Nephron (organoid): Measurements from ENCODE around the gene CEP170B.
"Not testable (repeated sequence)": the region's sequence is repeated elsewhere in the genome, so short reads cannot be mapped to it uniquely, and the experiment has no call there.

Source experiments
- H3K27ac Mint-ChIP-seq, 3 experiments: 2 replicates each; pipeline ENCODE4 v1.8.0; 2020; ENCODE audit warnings: mixed read lengths in 3 of 3, mild to moderate bottlenecking in 2 of 3, moderate library complexity in 1 of 3
- H3K27me3 Mint-ChIP-seq: 2 replicates; pipeline ENCODE4 v1.8.0; 2021; ENCODE audit warnings: low read depth, mild to moderate bottlenecking, moderate library complexity, mixed read lengths
- H3K36me3 Mint-ChIP-seq: 2 replicates; pipeline ENCODE4 v1.8.0; 2020; ENCODE audit warnings: low read depth, mixed read lengths
- H3K4me1 Mint-ChIP-seq: 2 replicates; pipeline ENCODE4 v1.8.0; 2020; ENCODE audit warnings: mixed read lengths
- H3K4me3 Mint-ChIP-seq, 3 experiments: 2 replicates each; pipeline ENCODE4 v1.8.0; 2020; ENCODE audit warnings: mild to moderate bottlenecking in 3 of 3, mixed read lengths in 3 of 3, moderate library complexity in 2 of 3
- H3K9me3 Mint-ChIP-seq: 2 replicates; pipeline ENCODE4 v1.8.0; 2020; ENCODE audit warnings: mixed read lengths
- TF ChIP-seq, protein P1 (sequence below), 3 experiments: fragments of 200-600 bp; sonication (generic); IDR thresholded peaks; one replicate each; pipeline ENCODE4 v1.5.0; 2021; ENCODE audit warnings: antibody characterized with exemption in 3 of 3; ENCODE audit not compliant: unreplicated experiment in 3 of 3

CEP170B gene

DNA sequence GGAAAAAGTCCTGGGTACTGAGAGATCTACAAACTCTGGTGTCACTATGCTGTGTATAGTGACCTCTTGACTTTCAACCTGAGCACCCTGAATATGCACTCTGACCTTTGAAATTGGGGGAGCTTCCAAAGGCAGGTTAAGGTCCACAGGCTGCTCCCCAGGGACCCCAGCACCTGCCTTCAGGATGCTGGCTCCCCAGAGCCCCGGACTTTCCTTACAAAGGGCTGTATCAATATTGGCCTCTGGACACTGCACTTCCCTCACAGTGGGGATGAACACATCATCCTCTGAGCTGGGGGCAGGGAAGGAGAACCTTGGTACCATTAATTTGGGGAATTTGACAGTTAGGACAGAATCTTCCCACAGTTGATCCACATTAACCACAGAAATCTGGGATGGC is 73.9 kb downstream of the CEP170B start:
- TF ChIP-seq, protein P1, sequence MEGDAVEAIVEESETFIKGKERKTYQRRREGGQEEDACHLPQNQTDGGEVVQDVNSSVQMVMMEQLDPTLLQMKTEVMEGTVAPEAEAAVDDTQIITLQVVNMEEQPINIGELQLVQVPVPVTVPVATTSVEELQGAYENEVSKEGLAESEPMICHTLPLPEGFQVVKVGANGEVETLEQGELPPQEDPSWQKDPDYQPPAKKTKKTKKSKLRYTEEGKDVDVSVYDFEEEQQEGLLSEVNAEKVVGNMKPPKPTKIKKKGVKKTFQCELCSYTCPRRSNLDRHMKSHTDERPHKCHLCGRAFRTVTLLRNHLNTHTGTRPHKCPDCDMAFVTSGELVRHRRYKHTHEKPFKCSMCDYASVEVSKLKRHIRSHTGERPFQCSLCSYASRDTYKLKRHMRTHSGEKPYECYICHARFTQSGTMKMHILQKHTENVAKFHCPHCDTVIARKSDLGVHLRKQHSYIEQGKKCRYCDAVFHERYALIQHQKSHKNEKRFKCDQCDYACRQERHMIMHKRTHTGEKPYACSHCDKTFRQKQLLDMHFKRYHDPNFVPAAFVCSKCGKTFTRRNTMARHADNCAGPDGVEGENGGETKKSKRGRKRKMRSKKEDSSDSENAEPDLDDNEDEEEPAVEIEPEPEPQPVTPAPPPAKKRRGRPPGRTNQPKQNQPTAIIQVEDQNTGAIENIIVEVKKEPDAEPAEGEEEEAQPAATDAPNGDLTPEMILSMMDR (IDR thresholded peaks at IDR 0.05; ENCODE audit: unreplicated experiment in 3 of 3) = no peak
- Mint-ChIP-seq H3K27me3 (peaks cover 47% of the 10 kb centered on the region), H3K9me3 (no peaks in the 10 kb centered on the region), H3K27ac (no peak overlapping the region), H3K4me3 (no peak overlapping the region), H3K36me3 (no peaks in the 10 kb centered on the region), H3K4me1 (peaks cover 7% of the 10 kb centered on the region)

DNA sequence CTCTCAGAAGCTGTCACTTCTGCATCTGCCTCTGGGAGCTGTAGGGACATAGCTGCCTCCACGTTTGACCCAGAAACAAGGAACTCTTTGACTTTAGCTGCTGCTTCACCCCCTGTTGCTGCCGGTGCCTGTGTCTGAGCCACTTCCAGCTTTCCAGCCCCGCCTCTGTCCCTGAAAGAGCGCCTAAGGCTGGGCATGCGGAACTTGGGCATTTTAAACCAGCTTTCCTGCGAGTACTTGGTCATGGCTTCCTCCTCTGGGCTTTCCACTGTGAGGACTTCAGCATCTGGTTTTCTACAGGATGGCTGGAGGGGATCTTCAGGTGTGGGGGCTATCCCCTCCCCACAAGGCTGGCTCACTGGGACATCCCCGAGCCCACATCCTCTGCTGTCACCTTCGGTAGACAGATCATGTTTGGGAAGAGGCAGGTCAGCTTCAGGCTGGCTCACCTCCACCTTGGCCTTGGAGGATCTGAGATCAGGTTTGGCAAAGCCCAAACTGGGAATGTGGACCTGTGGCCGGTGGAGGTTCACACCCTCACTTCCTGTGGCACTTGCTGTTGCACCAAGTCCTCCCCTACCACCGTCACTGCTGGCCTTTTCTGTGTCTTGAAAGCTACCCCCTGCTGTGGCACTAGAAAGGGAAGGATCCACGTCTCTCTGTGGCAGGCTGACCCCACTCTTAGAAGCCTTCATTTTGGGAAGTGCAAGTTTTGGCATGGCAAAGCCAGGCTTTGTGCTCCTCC is 74.8 kb downstream of the CEP170B start:
- no peak overlapping the region for H3K27ac Mint-ChIP-seq
- TF ChIP-seq, protein P1 (IDR thresholded peaks at IDR 0.05; ENCODE audit: unreplicated experiment in 3 of 3) = no peak
- peaks cover 1% of the 10 kb centered on the region for H3K4me1 Mint-ChIP-seq
- no peak overlapping the region for H3K4me3 Mint-ChIP-seq
- peaks cover 38% of the 10 kb centered on the region for H3K27me3 Mint-ChIP-seq
- no peaks in the 10 kb centered on the region for H3K9me3 Mint-ChIP-seq
- no peaks in the 10 kb centered on the region for H3K36me3 Mint-ChIP-seq

DNA sequence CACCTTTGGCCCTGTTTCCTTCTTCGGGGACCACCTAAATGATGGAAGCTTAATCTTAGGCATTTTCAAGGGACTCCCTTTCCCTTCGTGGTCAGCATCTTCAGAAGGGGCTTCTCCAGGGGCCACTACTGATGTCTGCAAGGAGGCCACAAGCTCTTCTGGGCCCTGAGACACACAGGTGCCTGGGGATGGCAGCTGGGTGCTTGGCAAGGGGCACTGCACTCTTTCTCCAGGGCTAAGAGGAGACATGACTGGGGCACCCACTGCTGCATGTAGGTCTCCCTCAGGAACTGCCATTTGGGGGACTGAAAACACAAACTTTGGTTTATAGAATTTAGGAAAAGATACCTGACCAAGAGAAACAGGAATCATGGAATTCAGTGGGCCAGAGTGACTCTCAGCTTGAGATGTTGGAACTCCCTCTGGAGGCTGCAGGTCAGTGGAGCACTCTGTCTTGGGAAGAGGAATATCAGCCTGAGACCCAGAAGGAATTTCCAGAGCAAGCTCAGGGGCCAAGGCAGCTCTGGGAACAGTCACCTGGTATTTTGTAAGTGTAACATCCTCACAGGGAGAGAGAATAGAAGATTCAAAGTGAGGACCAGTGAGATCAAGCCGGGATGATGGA is 75.6 kb downstream of the CEP170B start:
- Mint-ChIP-seq H3K4me3 (no peak overlapping the region), H3K27ac (no peak overlapping the region), H3K36me3 (no peaks in the 10 kb centered on the region), H3K27me3 (peaks cover 30% of the 10 kb centered on the region), H3K4me1 (no peaks in the 10 kb centered on the region), H3K9me3 (no peaks in the 10 kb centered on the region)
- TF ChIP-seq, protein P1 (IDR thresholded peaks at IDR 0.05; ENCODE audit: unreplicated experiment in 3 of 3) = peak; percentile 11 to 26 (median 26)

DNA sequence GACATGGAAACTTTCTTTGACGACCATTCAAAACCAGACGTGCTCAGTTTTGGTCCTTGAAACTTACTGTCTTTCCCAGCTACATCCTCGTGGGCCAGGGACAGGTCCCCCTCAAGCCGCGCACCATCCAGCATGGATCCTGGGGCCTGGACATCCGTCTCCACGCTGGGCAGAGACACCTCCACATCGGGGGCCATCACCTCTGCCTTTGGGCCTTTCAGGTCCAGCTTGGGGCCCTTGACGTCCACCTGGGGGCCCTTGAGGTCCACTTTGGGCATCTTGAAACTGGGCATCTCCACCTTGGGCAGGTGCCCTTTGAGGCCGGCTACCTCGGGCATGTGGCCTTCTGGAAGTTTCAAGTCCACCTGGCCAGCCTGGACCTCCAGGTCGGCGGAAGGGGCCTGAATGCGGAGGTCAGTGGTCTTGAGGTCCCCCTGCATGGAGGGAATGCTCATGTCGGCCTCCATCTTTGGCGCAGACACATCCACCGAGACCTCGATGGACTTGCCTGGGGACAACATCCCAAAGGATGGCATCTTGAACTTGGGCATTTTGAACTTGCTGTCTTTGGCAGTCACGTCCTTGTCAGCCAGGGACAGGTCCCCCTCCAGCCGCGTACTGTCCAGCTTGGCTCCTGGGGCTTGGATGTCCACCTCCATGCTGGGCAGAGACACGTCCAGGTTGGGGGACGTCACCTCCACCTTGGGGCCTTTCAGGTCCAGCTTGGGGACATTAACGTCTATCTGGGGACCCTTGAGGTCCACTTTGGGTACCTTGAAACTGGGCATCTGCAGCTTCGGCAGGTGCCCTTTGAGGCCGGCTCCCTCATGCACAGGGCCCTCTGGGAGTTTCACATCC is 76.7 kb downstream of the CEP170B start:
- H3K9me3 Mint-ChIP-seq = no peaks in the 10 kb centered on the region
- TF ChIP-seq, protein P1 (IDR thresholded peaks at IDR 0.05; ENCODE audit: unreplicated experiment in 3 of 3) = no peak
- H3K4me1 Mint-ChIP-seq = no peaks in the 10 kb centered on the region
- no peak overlapping the region for H3K4me3 Mint-ChIP-seq
- no peak overlapping the region for H3K27ac Mint-ChIP-seq
- H3K36me3 Mint-ChIP-seq = no peaks in the 10 kb centered on the region
- H3K27me3 Mint-ChIP-seq = peaks cover 30% of the 10 kb centered on the region

DNA sequence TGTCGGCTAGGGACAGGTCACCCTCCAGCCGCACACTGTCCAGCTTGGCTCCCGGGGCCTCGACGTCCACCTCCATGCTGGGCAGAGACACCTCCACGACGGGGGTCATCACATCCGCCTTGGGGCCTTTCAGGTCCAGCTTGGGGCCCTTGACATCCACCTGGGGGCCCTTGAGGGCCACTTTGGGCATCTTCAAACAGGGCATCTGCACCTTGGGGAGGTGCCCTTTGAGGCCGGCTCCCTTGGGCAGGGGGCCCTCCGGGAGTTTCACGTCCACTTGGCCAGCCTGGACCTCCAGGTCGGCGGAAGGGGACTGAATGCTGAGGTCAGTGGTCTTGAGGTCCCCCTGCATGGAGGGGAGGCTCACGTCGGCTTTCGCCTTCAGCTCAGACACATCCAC is 77.5 kb downstream of the CEP170B start:
- TF ChIP-seq, protein P1 (IDR thresholded peaks at IDR 0.05; ENCODE audit: unreplicated experiment in 3 of 3) = no peak
- no peaks in the 10 kb centered on the region for H3K36me3 Mint-ChIP-seq
- no peak overlapping the region for H3K4me3 Mint-ChIP-seq
- no peaks in the 10 kb centered on the region for H3K9me3 Mint-ChIP-seq
- peaks cover 23% of the 10 kb centered on the region for H3K27me3 Mint-ChIP-seq
- H3K4me1 Mint-ChIP-seq = no peaks in the 10 kb centered on the region
- H3K27ac Mint-ChIP-seq = no peak overlapping the region

DNA sequence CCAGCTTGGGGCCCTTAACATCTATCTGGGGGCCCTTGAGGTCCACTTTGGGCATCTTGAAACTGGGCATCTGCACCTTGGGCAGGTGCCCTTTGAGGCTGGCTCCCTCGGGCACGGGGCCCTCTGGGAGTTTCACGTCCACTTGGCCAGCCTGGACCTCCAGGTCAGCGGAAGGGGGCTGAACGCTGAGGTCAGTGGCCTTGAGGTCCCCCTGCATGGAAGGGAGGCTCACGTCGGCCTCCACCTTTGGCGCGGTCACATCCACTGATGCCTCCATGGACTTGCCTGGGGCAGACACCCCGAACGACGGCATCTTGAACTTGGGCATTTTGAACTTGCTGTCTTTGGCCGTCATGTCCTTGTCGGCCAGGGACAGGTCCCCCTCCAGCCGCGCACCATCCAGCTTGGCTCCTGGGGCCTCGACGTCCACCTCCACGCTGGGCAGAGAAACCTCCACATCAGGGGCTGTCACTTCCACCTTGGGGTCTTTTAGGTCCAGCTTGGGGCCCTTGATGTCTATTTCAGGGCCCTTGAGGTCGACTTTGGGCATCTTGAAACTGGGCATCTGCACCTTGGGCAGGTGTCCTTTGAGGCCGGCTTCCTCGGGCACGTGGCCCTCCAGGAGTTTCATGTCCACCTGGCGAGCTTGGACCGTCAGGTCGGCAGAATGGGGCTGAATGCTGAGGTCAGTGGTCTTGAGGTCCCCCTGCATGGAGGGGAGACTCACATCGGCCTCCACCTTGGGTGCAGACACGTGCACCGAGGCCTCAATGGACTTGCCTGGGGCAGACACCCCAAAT is 78.3 kb downstream of the CEP170B start:
- H3K4me3 Mint-ChIP-seq, H3K4me1 Mint-ChIP-seq, H3K9me3 Mint-ChIP-seq, H3K27ac Mint-ChIP-seq, H3K36me3 Mint-ChIP-seq: not testable (repeated sequence)
- peaks cover 15% of the 10 kb centered on the region for H3K27me3 Mint-ChIP-seq

DNA sequence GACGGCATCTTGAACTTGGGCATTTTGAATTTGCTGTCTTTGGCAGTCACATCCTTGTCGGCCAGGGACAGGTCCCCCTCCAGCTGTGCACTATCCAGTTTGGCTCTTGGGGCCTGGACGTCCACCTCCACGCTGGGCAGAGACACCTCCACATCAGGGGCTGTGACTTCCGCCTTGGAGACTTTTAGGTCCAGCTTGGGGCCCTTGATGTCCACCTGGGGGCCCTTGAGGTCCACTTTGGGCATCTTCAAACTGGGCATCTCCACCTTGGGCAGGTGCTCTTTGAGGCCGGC is 78.9 kb downstream of the CEP170B start:
- not testable (repeated sequence) for H3K27ac Mint-ChIP-seq, H3K9me3 Mint-ChIP-seq, H3K36me3 Mint-ChIP-seq, H3K4me1 Mint-ChIP-seq, H3K4me3 Mint-ChIP-seq
- H3K27me3 Mint-ChIP-seq = peaks cover 13% of the 10 kb centered on the region

DNA sequence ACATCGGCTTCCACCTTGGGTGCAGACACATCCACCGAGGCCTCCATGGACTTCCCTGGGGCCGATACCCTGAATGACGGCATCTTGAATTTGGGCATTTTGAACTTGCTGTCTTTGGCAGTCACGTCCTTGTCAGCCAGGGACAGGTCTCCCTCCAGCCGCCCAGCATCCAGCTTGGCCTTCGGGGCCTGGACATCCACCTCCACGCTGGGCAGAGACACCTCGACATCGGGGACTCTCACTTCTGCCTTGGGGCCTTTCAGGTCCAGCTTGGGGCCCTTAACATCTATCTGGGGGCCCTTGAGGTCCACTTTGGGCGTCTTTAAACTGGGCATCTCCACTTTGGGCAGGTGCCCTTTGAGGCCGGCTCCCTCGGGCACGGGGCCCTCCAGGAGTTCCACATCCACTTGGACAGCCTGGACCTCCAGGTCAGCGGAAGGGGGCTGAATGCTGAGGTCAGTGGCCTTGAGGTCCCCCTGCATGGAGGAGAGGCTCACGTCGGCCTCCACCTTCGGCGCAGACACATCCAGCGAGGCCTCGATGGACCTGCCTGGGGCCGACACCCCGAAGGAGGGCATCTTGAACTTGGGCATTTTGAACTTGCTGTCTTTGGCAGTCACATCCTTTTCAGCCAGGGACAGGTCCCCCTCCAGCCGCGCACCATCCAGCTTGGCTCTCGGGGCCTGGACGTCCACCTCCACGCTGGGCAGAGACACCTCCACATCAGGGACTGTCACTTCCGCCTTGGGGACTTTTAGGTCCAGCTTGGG is 79.6 kb downstream of the CEP170B start:
- H3K4me1 Mint-ChIP-seq, H3K27ac Mint-ChIP-seq, H3K36me3 Mint-ChIP-seq, H3K27me3 Mint-ChIP-seq, H3K4me3 Mint-ChIP-seq, H3K9me3 Mint-ChIP-seq: not testable (repeated sequence)
